ENCODE measurements around the gene ABITRAM. TPM values are rescaled to one million over a fixed set of nuclear protein-coding genes. Genes with fewer than 3 reads are reported as not detected.
"Not testable (repeated sequence)": the region's sequence is repeated elsewhere in the genome, so short reads cannot be mapped to it uniquely, and the experiment has no call there.

Gene ABITRAM
- total RNA-seq, 4 donors from 2014 or later: 9.8 to 17.2 (median 12.8) TPM

GRCh38 chr9:108913391-108913790, 20.8 kb upstream of the ABITRAM start:
- Histone ChIP-seq H3K9me3 (no peaks in the 10 kb centered on the region), H3K4me1 (no peaks in the 10 kb centered on the region), H3K27ac (no peak overlapping the region), H3K36me3 (peaks cover 15 to 100% (median 16%) of the 10 kb centered on the region in 3 donors), H3K4me3 (no peak overlapping the region), H3K27me3 (no peaks in the 10 kb centered on the region)
- DNase-seq: no peak
- intact Hi-C loops (cut with DNase I): no loop called here
- TF ChIP-seq POLR2A (IDR thresholded peaks at IDR 0.05) (no peak), CTCF (IDR thresholded peaks at IDR 0.05) (no peak)
- WGBS, 2 donors: 77 to 88% methylated on average over 5 of the region's 5 CpGs

- intact Hi-C loops (cut with DNase I): no loop called here
- peaks cover 0 to 100% (median 26%) of the 10 kb centered on the region in 3 donors for H3K36me3 ChIP-seq
- H3K27ac ChIP-seq: no peak overlapping the region
- TF ChIP-seq POLR2A (IDR thresholded peaks at IDR 0.05) (no peak), CTCF (IDR thresholded peaks at IDR 0.05) (no peak)
- no peak for DNase-seq
- H3K4me1 ChIP-seq: no peaks in the 10 kb centered on the region
- H3K4me3 ChIP-seq: no peak overlapping the region
- 91 to 94% methylated on average over 5 to 6 of the region's 6 CpGs for WGBS, 2 donors
- H3K9me3 ChIP-seq: no peaks in the 10 kb centered on the region
- H3K27me3 ChIP-seq: no peaks in the 10 kb centered on the region
Observed at GRCh38 chr9:108919517-108919916, 14.7 kb upstream of the ABITRAM start.

- H3K36me3 ChIP-seq: peaks cover 0 to 100% (median 30%) of the 10 kb centered on the region in 3 donors
- H3K4me3 ChIP-seq; H3K27me3 ChIP-seq; H3K9me3 ChIP-seq; H3K4me1 ChIP-seq; DNase-seq; H3K27ac ChIP-seq; intact Hi-C loops (cut with DNase I): not testable (repeated sequence)
- 91 to 100% methylated on average over 1 of the region's 1 CpG for WGBS, 2 donors
Observed at GRCh38 chr9:108920401-108920800, 13.8 kb upstream of the ABITRAM start.

- Histone ChIP-seq H3K27me3 (no peaks in the 10 kb centered on the region), H3K36me3 (peaks cover 5 to 100% (median 28%) of the 10 kb centered on the region in 3 donors), H3K4me1 (no peaks in the 10 kb centered on the region), H3K4me3 (no peak overlapping the region), H3K27ac (no peak overlapping the region), H3K9me3 (no peaks in the 10 kb centered on the region)
- intact Hi-C loops (cut with DNase I): no loop called here
- WGBS, 2 donors: 89 to 94% methylated on average over 1 of the region's 1 CpG
- TF ChIP-seq CTCF (IDR thresholded peaks at IDR 0.05) (no peak), POLR2A (IDR thresholded peaks at IDR 0.05) (no peak)
- DNase-seq: no peak
Observed at GRCh38 chr9:108921200-108921599, 13.0 kb upstream of the ABITRAM start.

GRCh38 chr9:108924466-108924865, 9.7 kb upstream of the ABITRAM start:
- TF ChIP-seq CTCF (IDR thresholded peaks at IDR 0.05) (no peak), POLR2A (IDR thresholded peaks at IDR 0.05) (no peak)
- DNase-seq: no peak
- H3K4me3 ChIP-seq: no peak overlapping the region
- H3K4me1 ChIP-seq: no peaks in the 10 kb centered on the region
- intact Hi-C loops (cut with DNase I): no loop called here
- no peaks in the 10 kb centered on the region for H3K27me3 ChIP-seq
- H3K36me3 ChIP-seq: peaks cover 5 to 100% (median 23%) of the 10 kb centered on the region in 3 donors
- H3K9me3 ChIP-seq: no peaks in the 10 kb centered on the region
- H3K27ac ChIP-seq: no peak overlapping the region

GRCh38 chr9:108928386-108928785, 5.8 kb upstream of the ABITRAM start:
- 86 to 87% methylated on average over 2 of the region's 2 CpGs for WGBS, 2 donors
- no peaks in the 10 kb centered on the region for H3K27me3 ChIP-seq
- TF ChIP-seq CTCF (IDR thresholded peaks at IDR 0.05) (no peak), POLR2A (IDR thresholded peaks at IDR 0.05) (no peak)
- DNase-seq: no peak
- intact Hi-C loops (cut with DNase I): no loop called here
- H3K27ac ChIP-seq: no peak overlapping the region
- H3K4me3 ChIP-seq: no peak overlapping the region
- H3K9me3 ChIP-seq: no peaks in the 10 kb centered on the region
- peaks cover 8 to 17% (median 12%) of the 10 kb centered on the region in 3 donors for H3K4me1 ChIP-seq
- H3K36me3 ChIP-seq: peaks cover 5 to 76% (median 10%) of the 10 kb centered on the region in 3 donors
